ENCODE measurements around the gene NR2C2.
"Not testable (repeated sequence)": the region's sequence is repeated elsewhere in the genome, so short reads cannot be mapped to it uniquely, and the experiment has no call there.

The NR2C2 gene

GRCh38 chr3:14962762-14963161 lies 15.4 kb downstream of the NR2C2 start:
- no peak for FAIRE-seq

GRCh38 chr3:14967285-14967684 lies 19.9 kb downstream of the NR2C2 start:
- no peak for FAIRE-seq

DNA sequence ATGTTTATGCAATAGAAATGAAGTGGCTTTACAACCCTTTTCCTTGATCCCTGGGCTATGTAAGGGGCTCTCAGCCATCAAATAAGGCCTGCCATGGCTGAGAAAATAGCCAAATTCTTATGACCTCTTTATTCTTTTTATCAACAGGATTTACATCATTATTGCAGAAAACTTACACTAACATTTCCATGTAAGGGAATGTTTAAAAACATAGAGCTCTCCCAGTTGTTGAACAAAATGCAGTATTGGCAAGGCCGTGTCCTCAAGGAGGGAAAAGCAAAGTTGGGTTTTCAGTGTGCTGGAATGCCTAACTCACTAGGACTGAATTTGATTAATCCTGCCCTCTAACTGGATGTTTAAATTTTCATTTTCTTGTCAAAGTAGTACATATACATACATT lies 22.3 kb downstream of the NR2C2 start:
- no peak for FAIRE-seq

- no peak for FAIRE-seq
Observed at GRCh38 chr3:14976317-14976716, 28.9 kb downstream of the NR2C2 start.

DNA sequence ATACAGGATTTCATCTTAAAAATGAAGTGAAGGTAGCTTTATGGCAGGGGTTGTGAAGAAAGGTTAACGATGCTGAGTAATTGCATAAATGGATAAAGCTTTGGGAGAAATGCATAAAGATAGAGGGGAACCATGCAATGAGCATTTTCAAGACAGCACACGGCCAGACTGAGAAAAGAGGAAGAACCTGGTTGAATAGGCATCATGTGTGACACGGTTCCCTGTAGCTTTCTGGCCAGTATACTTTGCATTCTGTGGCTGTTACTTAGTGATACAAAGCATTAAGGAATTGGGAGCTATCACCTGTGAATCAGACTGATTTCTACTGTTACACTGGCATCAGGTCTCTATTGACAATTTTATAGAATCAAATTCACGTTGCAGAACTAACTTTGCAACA lies 33.3 kb downstream of the NR2C2 start:
- no peak for FAIRE-seq

GRCh38 chr3:14984581-14985113 lies 37.3 kb downstream of the NR2C2 start:
- no peak for FAIRE-seq

DNA sequence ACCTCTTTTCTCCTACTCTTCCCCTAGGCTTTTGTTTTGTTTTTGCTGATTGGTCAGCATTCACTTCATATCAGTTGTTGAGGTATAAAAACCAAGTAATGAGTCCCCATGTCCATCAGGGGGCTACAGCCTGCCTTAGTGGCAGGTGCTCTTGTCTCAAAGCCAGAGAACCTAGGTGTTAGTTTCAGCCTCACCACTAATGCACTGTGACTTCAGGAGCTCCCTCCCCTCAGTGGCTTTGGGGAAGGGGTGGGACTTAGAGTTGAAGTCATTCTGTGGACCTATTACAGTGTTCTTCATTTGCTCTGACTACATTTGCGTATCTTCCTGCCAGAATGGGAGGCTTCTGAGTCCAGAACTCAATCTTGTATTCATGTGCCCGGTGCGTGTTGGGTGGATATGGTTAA lies 41.6 kb downstream of the NR2C2 start:
- FAIRE-seq: no peak

- no peak for FAIRE-seq
Observed at GRCh38 chr3:14989943-14990779, 42.8 kb downstream of the NR2C2 start.

DNA sequence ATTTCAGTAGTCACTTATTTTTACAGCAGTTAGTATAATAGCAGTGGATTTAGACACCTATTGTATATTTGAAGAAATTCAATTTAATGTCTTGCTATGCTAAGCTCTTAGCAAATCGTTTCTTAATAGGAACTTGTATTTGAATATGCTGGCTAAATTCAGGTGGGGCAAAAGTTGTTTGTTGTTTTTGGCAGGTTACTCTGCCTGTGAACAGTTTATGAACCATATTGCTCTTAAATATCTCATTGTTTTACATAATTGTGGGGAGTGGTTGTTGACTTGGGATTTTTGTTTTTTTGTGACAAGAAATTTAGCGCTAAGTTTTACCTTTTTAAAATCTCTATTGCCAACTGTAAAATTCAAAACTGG lies 43.4 kb downstream of the NR2C2 start:
- no peak for FAIRE-seq

DNA sequence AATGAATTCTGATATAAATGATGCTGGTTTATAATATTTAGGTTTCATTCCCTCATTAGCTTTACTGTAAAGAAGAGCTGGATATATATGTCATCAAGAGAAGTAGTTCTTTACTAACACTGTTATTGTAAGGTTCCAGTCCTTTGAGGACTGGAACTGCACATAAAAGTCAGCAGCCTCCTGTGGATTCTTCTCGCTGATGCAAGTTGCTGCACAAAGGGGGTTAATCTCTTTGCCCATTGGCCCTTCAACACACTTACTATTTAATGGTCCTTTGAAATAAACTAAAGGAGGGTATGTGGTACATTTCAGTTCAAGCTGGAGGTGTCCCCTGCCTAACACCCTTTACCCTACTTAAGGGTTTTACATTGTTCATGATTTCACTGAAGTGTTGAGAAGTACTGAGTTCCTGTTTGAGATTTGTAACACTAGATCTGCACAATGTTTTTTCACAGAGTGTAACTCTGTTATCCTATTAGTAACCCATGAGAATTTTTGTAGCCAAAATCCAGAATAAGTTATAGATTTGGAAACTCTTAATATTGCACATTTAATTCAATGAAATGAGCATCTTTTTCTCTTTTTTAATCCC lies 43.9 kb downstream of the NR2C2 start:
- no peak for FAIRE-seq

GRCh38 chr3:14991818-14992612 lies 44.6 kb downstream of the NR2C2 start:
- FAIRE-seq: no peak

GRCh38 chr3:14997941-14998340 lies 50.6 kb downstream of the NR2C2 start:
- no peak for FAIRE-seq

DNA sequence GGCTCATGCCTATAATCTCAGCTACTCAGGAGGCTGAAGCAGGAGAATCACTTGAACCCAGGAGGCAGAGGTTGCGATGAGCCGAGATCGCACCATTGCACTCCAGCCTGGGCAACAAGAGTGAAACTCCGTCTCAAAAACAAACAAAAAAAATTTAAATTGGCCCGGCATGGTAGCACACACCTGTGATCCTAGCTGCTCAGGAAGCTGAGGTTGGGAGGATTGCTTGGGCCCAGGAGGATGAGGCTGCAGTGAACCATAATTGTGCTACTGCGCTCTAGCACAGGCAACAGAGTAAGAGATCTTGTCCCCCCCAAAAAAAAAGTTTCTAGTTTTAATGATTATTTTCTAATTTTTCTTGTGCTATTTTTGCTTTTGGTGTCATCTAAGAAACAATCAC lies 51.8 kb downstream of the NR2C2 start:
- not testable (repeated sequence) for FAIRE-seq

GRCh38 chr3:15007681-15008141 lies 60.3 kb downstream of the NR2C2 start:
- FAIRE-seq: no peak

- no peak for FAIRE-seq
Observed at GRCh38 chr3:15009167-15009566, 61.8 kb downstream of the NR2C2 start.

- no peak for FAIRE-seq
Observed at GRCh38 chr3:15010664-15011063, 63.3 kb downstream of the NR2C2 start.

GRCh38 chr3:15011174-15011573 lies 63.8 kb downstream of the NR2C2 start:
- no peak for FAIRE-seq

DNA sequence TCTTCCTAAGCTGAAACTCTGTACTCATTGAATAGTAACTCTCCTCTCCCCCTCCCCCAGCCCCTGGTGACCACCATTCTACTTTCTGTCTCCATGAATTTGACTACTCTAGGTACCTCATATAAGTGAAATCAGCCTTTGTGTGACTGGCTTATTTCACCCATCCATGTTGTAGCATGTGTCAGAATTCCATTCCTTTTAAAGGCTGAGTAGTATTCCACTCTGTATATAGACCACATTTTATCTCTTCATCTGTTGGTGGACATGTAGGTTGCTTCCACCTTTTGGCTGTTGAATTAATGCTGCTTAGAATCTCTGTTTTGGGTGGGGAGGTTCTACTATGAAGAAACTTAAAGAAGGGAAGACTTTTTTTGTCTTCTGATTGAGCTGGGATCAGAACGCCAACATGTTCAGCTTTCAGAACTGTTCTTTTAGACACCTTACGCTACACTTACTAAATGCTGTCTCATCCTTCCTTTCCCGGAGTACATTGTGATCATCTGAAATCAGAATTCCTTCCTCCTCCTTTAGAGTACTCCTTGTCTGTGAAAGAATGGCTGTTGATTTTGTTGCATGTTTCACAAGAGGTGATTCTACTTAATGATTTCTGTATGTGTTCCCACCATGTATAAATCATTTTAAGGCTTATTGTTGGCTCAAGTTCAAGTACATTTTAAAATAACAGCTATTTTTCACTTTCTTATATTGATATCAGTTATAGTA lies 67.4 kb downstream of the NR2C2 start:
- FAIRE-seq: no peak

DNA sequence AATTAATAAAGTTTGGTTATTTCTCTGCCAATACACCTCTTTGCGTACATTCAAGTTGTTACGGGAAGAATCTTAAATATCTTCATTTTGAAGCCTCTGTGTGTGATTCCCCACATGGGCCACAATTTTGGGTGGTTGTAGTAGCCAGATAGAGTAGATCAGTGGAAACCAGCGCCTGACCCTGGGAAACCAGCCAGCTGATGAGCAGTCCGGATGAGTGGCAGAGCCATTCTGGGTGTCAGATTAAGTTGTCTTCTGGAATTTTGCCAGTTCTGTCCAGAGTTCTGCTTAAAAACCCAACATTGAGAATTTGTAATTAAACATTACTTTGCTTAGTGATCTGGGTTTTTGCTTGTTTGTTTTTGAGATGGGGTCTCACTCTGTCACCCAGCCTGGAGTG lies 68.1 kb downstream of the NR2C2 start:
- FAIRE-seq: no peak

- no peak for FAIRE-seq
Observed at GRCh38 chr3:15017191-15017590, 69.8 kb downstream of the NR2C2 start.

GRCh38 chr3:15023249-15023648 lies 75.9 kb downstream of the NR2C2 start:
- no peak for FAIRE-seq

GRCh38 chr3:15023719-15024118 lies 76.3 kb downstream of the NR2C2 start:
- no peak for FAIRE-seq

DNA sequence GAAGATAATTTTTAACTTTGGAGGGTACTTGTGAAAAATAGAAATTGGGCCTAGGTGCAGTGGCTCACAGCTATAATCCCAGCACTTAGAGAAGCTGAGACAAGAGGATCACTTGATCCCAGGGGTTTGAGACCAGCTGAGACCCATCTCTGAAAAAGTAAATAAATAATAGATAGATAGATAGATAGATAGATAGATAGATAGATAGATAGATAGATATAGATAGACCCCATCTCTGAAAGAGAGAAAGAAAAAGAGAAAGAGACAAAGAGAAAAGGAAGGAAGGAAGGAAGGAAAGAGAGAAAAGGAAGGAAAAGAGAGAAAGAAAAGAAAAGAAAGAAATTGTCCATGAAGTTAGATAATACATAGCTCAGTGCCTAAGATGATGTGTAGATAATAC lies 82.2 kb downstream of the NR2C2 start:
- FAIRE-seq: no peak

All from TTC549 (cell line).